A549 (cell line): ENCODE measurements around the gene ALDH1L1. TPM values are rescaled to one million over a fixed set of nuclear protein-coding genes. Genes with fewer than 3 reads are reported as not detected.

ENCODE experiments used
- ATAC-seq, 2 experiments: fragments of 200-7000 bp in 1 of 2; fragments of >200 bp in 1 of 2; cut with Nextera tagmentation in 1 of 2; cut with Tn5 transposase in 1 of 2; 3 replicates each; pipeline versions ENCODE4 v1.8.0 to v1.9.1; 2018 to 2020; ENCODE audit warnings: mild to moderate bottlenecking in 1 of 2, moderate library complexity in 1 of 2
- CTCF ChIA-PET: fragments of 300-600 bp; sonication (Branson Sonifier 250); formaldehyde crosslinking; extraction: SDS; loops from one replicate; lab custom pipeline; 2021; ENCODE audit warnings: antibody characterized with exemption, inconsistent platforms; lab: Yijun Ruan, JAX
- POLR2A ChIA-PET: fragments of 350-600 bp; formaldehyde crosslinking; extraction: SDS; loops from one replicate; lab custom pipeline; 2021; ENCODE audit warnings: antibody characterized with exemption, inconsistent platforms; lab: Yijun Ruan, JAX
- DNase-seq, 2 experiments: peaks; one replicate each; pipeline versions ENCODE4 v3.0.0 to v3.0.0-alpha.2; 2011 to 2016; ENCODE audit warnings: low read depth in 1 of 2, low spot score in 1 of 2
- FAIRE-seq: peaks from 2 replicates; lab custom pipeline; 2011; peaks lifted over from hg19 to GRCh38; lab: Jason Lieb, UNC
- H3K27ac ChIP-seq, 2 experiments: fragments of >200 bp; sonication (Bioruptor Twin); formaldehyde crosslinking; 3 replicates each; pipeline ENCODE4 v1.5.1; 2016 to 2017
- H3K4me1 ChIP-seq: fragments of >200 bp; sonication (Bioruptor Twin); formaldehyde crosslinking; 3 replicates; pipeline ENCODE4 v1.6.1; 2016
- H3K4me2 ChIP-seq: fragments of >200 bp; sonication (Bioruptor Twin); formaldehyde crosslinking; 3 replicates; pipeline ENCODE4 v1.6.1; 2016
- H3K4me3 ChIP-seq: fragments of >200 bp; sonication (Bioruptor Twin); formaldehyde crosslinking; 3 replicates; pipeline ENCODE4 v1.5.1; 2016
- H3K9me3 ChIP-seq: fragments of >200 bp; sonication (Bioruptor Twin); formaldehyde crosslinking; 3 replicates; pipeline ENCODE4 v1.6.1; 2016
- ATOH8 ChIP-seq: fragments of 250-450 bp; sonication (Bioruptor Pico); IDR thresholded peaks from 2 replicates; pipeline ENCODE4 v1.5.0; 2020; ENCODE audit warnings: low read depth, mild to moderate bottlenecking, moderate library complexity
- CHD2 ChIP-seq: fragments of 150-350 bp; IDR thresholded peaks from 2 replicates; pipeline ENCODE4 v1.6.1; 2014; ENCODE audit warnings: low read length; ENCODE audit not compliant: partially characterized antibody
- CHD4 ChIP-seq: fragments of 200-600 bp; sonication (generic); IDR thresholded peaks from 2 replicates; pipeline ENCODE4 v1.6.1; 2016; ENCODE audit warnings: antibody characterized with exemption, mild to moderate bottlenecking, borderline replicate concordance
- CTCF ChIP-seq: fragments of >200 bp; sonication (Bioruptor Twin); formaldehyde crosslinking; IDR thresholded peaks from 3 replicates; pipeline ENCODE4 v1.5.1; 2016
- EHMT2 ChIP-seq: fragments of 200-600 bp; sonication (generic); IDR thresholded peaks from 2 replicates; pipeline ENCODE4 v1.6.1; 2016; ENCODE audit warnings: antibody characterized with exemption, low read depth, mild to moderate bottlenecking, moderate library complexity
- EP300 ChIP-seq, 2 experiments: fragments of >200 bp; sonication (Bioruptor Twin); formaldehyde crosslinking; IDR thresholded peaks; 2 replicates in 1 of 2; 3 replicates in 1 of 2; pipeline ENCODE4 v1.6.1; 2016 to 2017
- FOSB ChIP-seq: fragments of 250-450 bp; sonication (Bioruptor Pico); IDR thresholded peaks from 2 replicates; pipeline ENCODE4 v1.5.0; 2020; ENCODE audit warnings: mild to moderate bottlenecking, moderate library complexity
- HEYL ChIP-seq: fragments of 250-450 bp; sonication (Bioruptor Pico); IDR thresholded peaks from 2 replicates; pipeline ENCODE4 v1.8.0; 2021; ENCODE audit warnings: mild to moderate bottlenecking, moderate library complexity
- HOXA7 ChIP-seq: fragments of 250-450 bp; sonication (Bioruptor Pico); IDR thresholded peaks from 2 replicates; pipeline ENCODE4 v1.5.0; 2020; ENCODE audit warnings: mild to moderate bottlenecking, moderate library complexity
- KDM5A ChIP-seq: fragments of 200-600 bp; sonication (generic); IDR thresholded peaks from 2 replicates; pipeline ENCODE4 v1.6.1; 2016; ENCODE audit warnings: antibody characterized with exemption, mild to moderate bottlenecking
- MAFK ChIP-seq: fragments of 450-650 bp; IDR thresholded peaks from 2 replicates; pipeline ENCODE4 v1.6.1; 2014; ENCODE audit not compliant: partially characterized antibody
- PHF8 ChIP-seq: fragments of 200-600 bp; sonication (generic); IDR thresholded peaks from 2 replicates; pipeline ENCODE4 v1.6.1; 2016; ENCODE audit warnings: low read depth, mild to moderate bottlenecking, antibody characterized with exemption, moderate library complexity, borderline replicate concordance
- POLR2A ChIP-seq: IDR thresholded peaks from 2 replicates; pipeline ENCODE4 v1.6.1; 2012; ENCODE audit warnings: mild to moderate bottlenecking, low read length
- RARB ChIP-seq: fragments of 250-450 bp; sonication (Bioruptor Pico); IDR thresholded peaks from 2 replicates; pipeline ENCODE4 v1.8.0; 2021; ENCODE audit warnings: mild to moderate bottlenecking, moderate library complexity
- RCOR1 ChIP-seq: fragments of 150-350 bp; IDR thresholded peaks from 2 replicates; pipeline ENCODE4 v1.6.1; 2014; ENCODE audit warnings: antibody characterized with exemption, low read length, low read depth
- TFCP2L1 ChIP-seq: fragments of 250-450 bp; sonication (Bioruptor Pico); IDR thresholded peaks from 2 replicates; pipeline ENCODE4 v1.5.0; 2021; ENCODE audit warnings: mild to moderate bottlenecking
- WGBS: methylation state at CpG from one replicate; pipeline ENCODE4 v1.1.6; 2017; ENCODE audit errors: missing lambda C conversion rate; 5-methylcytosine and 5-hydroxymethylcytosine counted together
- polyA plus RNA-seq, 4 experiments: library from polyadenylated mRNA; depleted of rRNA in 3 of 4; stranded (reverse); fragments of >200 nt; fragmentation: RNase III in 1 of 4; extraction: RNeasy Plus Mini Kit Qiagen cat#74134 plus additional on column Dnase treatment in 1 of 4; gene quantifications; 2 replicates in 3 of 4; 3 replicates in 1 of 4; pipeline ENCODE4 v1.2.3, GENCODE V29; 2011 to 2017
- TF ChIP-seq, protein P1 (sequence below): fragments of 150-350 bp; IDR thresholded peaks from 2 replicates; pipeline ENCODE4 v1.6.1; 2014; ENCODE audit warnings: low read depth, mild to moderate bottlenecking, low read length
- TF ChIP-seq, protein P2 (sequence below): fragments of 250-450 bp; sonication (Bioruptor Pico); IDR thresholded peaks from 2 replicates; pipeline ENCODE4 v1.5.0; 2021; ENCODE audit warnings: mild to moderate bottlenecking, moderate library complexity, borderline replicate concordance
- TF ChIP-seq, protein P3 (sequence below): IDR thresholded peaks from 2 replicates; pipeline ENCODE4 v1.6.1; 2012

The ALDH1L1 gene
- polyA plus RNA-seq, 2 of the 4 experiments (the other 2 are of a cell fraction): 0.14 to 0.18 TPM

GRCh38 chr3:126149256-126149902 lies 31.0 kb downstream of the ALDH1L1 start:
- WGBS: 37% methylated on average over 3 of the region's 3 CpGs
- Histone ChIP-seq H3K4me1 (no peaks in the 10 kb centered on the region), H3K4me2 (no peak overlapping the region), H3K27ac (no peak overlapping the region), H3K9me3 (no peaks in the 10 kb centered on the region), H3K4me3 (no peak overlapping the region)
- ChIA-PET POLR2A (no interaction called here), CTCF (interaction anchor here (1.1 to 4.0 kb wide), 4 partner anchors 11 to 49 kb away, joined by 3 to 23 read pairs (median 5); no protein-coding TSS in a partner anchor)
- DNase-seq: no peak
- FAIRE-seq: no peak
- TF ChIP-seq RARB (no peak), ATOH8 (CRISPR knock-in tag) (no peak), MAFK (no peak), FOSB (CRISPR knock-in tag) (no peak)
- ATAC-seq: no peak

- POLR2A ChIA-PET: no interaction called here
- no peak for ATAC-seq
- Histone ChIP-seq H3K27ac (no peak overlapping the region), H3K4me3 (no peak overlapping the region), H3K9me3 (no peaks in the 10 kb centered on the region), H3K4me1 (no peaks in the 10 kb centered on the region), H3K4me2 (no peak overlapping the region)
- FAIRE-seq: no peak
- TF ChIP-seq CHD4 (no peak), RARB (no peak), RCOR1 (no peak), MAFK (no peak), POLR2A (no peak)
- TF ChIP-seq, protein P1, sequence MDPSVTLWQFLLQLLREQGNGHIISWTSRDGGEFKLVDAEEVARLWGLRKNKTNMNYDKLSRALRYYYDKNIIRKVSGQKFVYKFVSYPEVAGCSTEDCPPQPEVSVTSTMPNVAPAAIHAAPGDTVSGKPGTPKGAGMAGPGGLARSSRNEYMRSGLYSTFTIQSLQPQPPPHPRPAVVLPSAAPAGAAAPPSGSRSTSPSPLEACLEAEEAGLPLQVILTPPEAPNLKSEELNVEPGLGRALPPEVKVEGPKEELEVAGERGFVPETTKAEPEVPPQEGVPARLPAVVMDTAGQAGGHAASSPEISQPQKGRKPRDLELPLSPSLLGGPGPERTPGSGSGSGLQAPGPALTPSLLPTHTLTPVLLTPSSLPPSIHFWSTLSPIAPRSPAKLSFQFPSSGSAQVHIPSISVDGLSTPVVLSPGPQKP: no peak
- 71% methylated on average over 5 of the region's 15 CpGs for WGBS
- CTCF ChIA-PET: interaction anchor here (1.5 to 4.0 kb wide), 3 partner anchors 10 to 20 kb away, joined by 3 to 23 read pairs (median 7); no protein-coding TSS in a partner anchor
- DNase-seq: no peak
These were observed 32.3 kb downstream of the ALDH1L1 start for GRCh38 chr3:126147932-126148683.

DNA sequence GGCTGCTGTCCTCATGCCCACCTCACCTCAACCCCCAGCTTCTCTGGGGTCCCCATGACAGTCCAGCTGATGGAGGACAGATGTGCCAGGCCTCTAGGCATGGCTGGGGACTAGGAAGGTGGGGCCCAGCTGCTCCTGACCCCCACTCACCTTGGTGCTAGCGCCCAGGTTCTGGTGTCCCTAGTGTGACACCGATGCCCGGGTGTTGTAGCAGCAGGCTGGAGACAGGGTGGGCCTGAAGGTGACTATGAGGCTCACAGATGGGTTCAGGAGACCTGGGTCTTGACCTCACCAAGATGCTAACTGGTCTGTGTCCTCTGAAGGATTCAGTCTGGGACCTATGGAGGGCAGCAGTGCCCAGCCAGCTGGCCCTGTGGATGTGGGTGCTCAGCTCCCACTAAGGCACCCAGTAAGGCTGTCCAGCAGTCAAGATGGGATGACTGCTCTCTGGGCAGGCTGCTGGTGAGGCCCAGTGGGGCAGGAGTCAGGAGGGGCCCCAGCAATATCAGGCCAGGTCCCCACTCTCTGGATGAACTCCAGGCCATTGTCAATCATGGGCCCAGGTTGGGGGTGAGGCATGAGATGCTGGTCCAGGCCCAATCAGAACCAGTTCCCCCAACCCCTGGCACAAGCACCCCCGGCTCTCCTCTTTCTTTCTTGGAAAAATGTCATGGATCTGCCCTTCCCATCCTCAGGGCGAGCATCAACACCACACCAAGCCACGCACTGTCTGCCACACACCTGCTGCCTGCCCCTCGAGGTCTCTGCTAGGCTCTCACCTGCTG lies 33.0 kb downstream of the ALDH1L1 start:
- H3K4me3 ChIP-seq: no peak overlapping the region
- 41% methylated on average over 6 of the region's 7 CpGs for WGBS
- POLR2A ChIA-PET: no interaction called here
- no peaks in the 10 kb centered on the region for H3K4me1 ChIP-seq
- no peak for TF ChIP-seq EP300 (IDR thresholded peaks at IDR 0.05)
- no peak for TF ChIP-seq CTCF
- TF ChIP-seq PHF8: no peak
- no peak for TF ChIP-seq MAFK
- no peak for TF ChIP-seq HOXA7 (CRISPR knock-in tag)
- no peak for TF ChIP-seq KDM5A
- no peak for TF ChIP-seq EHMT2
- TF ChIP-seq, protein P2, sequence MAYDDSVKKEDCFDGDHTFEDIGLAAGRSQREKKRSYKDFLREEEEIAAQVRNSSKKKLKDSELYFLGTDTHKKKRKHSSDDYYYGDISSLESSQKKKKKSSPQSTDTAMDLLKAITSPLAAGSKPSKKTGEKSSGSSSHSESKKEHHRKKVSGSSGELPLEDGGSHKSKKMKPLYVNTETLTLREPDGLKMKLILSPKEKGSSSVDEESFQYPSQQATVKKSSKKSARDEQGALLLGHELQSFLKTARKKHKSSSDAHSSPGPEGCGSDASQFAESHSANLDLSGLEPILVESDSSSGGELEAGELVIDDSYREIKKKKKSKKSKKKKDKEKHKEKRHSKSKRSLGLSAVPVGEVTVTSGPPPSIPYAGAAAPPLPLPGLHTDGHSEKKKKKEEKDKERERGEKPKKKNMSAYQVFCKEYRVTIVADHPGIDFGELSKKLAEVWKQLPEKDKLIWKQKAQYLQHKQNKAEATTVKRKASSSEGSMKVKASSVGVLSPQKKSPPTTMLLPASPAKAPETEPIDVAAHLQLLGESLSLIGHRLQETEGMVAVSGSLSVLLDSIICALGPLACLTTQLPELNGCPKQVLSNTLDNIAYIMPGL: no peak
- TF ChIP-seq CHD2: no peak
- no peak for TF ChIP-seq FOSB (CRISPR knock-in tag)
- TF ChIP-seq, protein P3, sequence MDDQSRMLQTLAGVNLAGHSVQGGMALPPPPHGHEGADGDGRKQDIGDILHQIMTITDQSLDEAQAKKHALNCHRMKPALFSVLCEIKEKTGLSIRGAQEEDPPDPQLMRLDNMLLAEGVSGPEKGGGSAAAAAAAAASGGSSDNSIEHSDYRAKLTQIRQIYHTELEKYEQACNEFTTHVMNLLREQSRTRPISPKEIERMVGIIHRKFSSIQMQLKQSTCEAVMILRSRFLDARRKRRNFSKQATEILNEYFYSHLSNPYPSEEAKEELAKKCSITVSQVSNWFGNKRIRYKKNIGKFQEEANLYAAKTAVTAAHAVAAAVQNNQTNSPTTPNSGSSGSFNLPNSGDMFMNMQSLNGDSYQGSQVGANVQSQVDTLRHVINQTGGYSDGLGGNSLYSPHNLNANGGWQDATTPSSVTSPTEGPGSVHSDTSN: no peak
- no peak for TF ChIP-seq TFCP2L1 (CRISPR knock-in tag)
- TF ChIP-seq HEYL (CRISPR knock-in tag): no peak
- TF ChIP-seq, all 56 proteins: peak for 0
- DNase-seq: no peak
- Histone ChIP-seq H3K27ac (no peak overlapping the region), H3K9me3 (no peaks in the 10 kb centered on the region), H3K4me2 (no peak overlapping the region)
- FAIRE-seq: no peak
- no peak for ATAC-seq
- CTCF ChIA-PET: interaction anchor here (4.0 kb wide), 1 partner anchor 14 kb away, joined by 23 read pairs; no protein-coding TSS in a partner anchor
